Measurements from ENCODE around the gene IRX2.

DNA sequence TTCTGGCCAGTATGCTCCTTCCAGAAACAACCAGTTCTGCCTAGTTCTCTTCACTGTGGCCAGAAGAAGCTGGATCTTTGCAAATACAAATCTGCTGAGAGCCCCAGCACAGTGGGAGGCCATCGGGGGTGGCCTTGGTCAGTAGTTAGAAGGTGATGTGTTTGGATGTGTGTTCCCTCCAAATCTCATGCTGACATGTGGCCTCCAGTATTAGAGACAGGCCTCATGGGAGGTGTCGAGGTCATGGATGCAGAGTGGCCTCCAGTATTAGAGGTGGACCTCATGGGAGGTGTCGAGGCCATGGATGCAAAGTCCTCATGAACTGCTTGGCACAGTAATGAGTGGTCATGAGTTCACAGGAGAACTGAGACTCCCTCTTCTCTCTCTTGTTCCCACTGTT lies 7.6 kb upstream of the IRX2 start:
- TF ChIP-seq POLR2A (IDR thresholded peaks at IDR 0.05) = no peak
- TF ChIP-seq, protein P1, sequence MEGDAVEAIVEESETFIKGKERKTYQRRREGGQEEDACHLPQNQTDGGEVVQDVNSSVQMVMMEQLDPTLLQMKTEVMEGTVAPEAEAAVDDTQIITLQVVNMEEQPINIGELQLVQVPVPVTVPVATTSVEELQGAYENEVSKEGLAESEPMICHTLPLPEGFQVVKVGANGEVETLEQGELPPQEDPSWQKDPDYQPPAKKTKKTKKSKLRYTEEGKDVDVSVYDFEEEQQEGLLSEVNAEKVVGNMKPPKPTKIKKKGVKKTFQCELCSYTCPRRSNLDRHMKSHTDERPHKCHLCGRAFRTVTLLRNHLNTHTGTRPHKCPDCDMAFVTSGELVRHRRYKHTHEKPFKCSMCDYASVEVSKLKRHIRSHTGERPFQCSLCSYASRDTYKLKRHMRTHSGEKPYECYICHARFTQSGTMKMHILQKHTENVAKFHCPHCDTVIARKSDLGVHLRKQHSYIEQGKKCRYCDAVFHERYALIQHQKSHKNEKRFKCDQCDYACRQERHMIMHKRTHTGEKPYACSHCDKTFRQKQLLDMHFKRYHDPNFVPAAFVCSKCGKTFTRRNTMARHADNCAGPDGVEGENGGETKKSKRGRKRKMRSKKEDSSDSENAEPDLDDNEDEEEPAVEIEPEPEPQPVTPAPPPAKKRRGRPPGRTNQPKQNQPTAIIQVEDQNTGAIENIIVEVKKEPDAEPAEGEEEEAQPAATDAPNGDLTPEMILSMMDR (IDR thresholded peaks at IDR 0.05) = no peak

Data from body of pancreas (tissue), 4 donors.